ENCODE measurements around the gene ANTXRL. TPM values are rescaled to one million over a fixed set of nuclear protein-coding genes. Genes with fewer than 3 reads are reported as not detected.
"Not testable (repeated sequence)": the region's sequence is repeated elsewhere in the genome, so short reads cannot be mapped to it uniquely, and the experiment has no call there.

Gene ANTXRL
- total RNA-seq, 1 experiment from 2014 or later, result not detected

DNA sequence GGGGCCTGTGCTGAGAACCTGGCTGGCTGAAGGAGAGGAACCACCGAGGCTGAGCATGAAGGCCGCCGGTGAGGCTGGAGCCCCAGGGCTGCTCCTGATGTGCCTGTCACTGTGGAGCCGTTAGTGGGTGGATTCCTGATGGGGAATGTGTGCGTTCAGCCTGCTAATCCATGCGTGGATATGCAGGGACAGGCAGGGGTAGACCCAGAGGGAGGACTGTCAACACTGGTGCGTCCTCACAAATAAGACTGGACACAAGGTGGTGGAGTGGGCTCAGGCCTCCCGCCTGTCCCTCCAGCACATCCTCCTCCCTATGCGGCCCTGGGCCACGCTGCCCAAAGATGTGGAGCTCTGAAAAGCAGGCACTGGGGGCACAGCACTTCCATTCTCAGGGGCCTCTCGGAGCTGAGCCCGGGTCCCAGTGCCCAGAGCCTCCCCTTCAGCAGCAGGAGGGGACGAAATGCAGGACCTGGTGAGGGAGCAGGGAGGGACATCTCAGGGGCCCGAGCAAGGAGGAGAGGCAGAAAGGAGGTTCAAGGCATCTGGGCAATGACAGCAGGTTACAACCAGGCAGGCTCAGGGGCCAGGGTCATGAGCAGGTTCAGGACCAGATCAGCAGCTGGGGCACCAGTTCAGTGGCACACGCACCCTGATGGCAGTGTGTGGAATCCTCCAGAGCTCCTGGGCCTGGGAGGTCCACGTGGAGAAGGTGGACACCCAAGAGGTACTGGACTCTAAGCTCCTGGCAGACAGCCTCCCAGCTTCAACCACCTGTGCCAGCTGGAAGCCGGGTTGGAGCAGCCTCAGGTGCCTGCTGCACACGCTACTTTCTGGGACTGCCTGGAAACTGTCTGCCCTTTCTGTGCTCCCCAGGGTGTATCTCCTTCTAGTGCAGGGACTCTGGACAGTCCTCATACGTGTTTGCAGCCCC, 33.5 kb upstream of the ANTXRL start:
- ChIA-PET CTCF (no interaction called here), POLR2A (ENCODE audit: unreplicated experiment) (no interaction called here)
- Histone ChIP-seq H4K20me1 (ENCODE audit: low read length) (no peaks in the 10 kb centered on the region), H3K27me3 (ENCODE audit: low read length) (no peaks in the 10 kb centered on the region), H3K27ac (ENCODE audit: low read length) (no peak overlapping the region), H3K9me2 (replicated peaks; ENCODE audit: low read length) (no peaks in the 10 kb centered on the region), H3K79me2 (ENCODE audit: low read length) (no peaks in the 10 kb centered on the region), H3K4me1 (ENCODE audit: insufficient read depth, low read length) (no peaks in the 10 kb centered on the region), H2AFZ (ENCODE audit: low read length) (no peak overlapping the region), H3K4me3 (ENCODE audit: low read length) (no peak overlapping the region), H3K9ac (ENCODE audit: low read length) (no peak overlapping the region), H3K9me3 (ENCODE audit: low read length) (no peaks in the 10 kb centered on the region), H3F3A (ENCODE audit: low read length, unreplicated experiment) (no peaks in the 10 kb centered on the region), H3K4me2 (ENCODE audit: low read length) (no peak overlapping the region), H3K36me3 (ENCODE audit: low read depth, low read length) (no peaks in the 10 kb centered on the region)
- intact Hi-C loops (cut with micrococcal nuclease), result no loop called here
- DNase-seq (no peak), ATAC-seq (no peak)
- no TSS peak for BruUV-seq (replicated peaks)
- TF ChIP-seq EZH2phosphoT487 (IDR thresholded peaks at IDR 0.05; ENCODE audit: borderline replicate concordance, low read length) (no peak), EZH2 (IDR thresholded peaks at IDR 0.05; ENCODE audit: low read length, unreplicated experiment) (no peak)
- TF ChIP-seq, protein P1, sequence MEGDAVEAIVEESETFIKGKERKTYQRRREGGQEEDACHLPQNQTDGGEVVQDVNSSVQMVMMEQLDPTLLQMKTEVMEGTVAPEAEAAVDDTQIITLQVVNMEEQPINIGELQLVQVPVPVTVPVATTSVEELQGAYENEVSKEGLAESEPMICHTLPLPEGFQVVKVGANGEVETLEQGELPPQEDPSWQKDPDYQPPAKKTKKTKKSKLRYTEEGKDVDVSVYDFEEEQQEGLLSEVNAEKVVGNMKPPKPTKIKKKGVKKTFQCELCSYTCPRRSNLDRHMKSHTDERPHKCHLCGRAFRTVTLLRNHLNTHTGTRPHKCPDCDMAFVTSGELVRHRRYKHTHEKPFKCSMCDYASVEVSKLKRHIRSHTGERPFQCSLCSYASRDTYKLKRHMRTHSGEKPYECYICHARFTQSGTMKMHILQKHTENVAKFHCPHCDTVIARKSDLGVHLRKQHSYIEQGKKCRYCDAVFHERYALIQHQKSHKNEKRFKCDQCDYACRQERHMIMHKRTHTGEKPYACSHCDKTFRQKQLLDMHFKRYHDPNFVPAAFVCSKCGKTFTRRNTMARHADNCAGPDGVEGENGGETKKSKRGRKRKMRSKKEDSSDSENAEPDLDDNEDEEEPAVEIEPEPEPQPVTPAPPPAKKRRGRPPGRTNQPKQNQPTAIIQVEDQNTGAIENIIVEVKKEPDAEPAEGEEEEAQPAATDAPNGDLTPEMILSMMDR (conservative IDR thresholded peaks at IDR 0.05; ENCODE audit: low read depth, low read length), result no peak

DNA sequence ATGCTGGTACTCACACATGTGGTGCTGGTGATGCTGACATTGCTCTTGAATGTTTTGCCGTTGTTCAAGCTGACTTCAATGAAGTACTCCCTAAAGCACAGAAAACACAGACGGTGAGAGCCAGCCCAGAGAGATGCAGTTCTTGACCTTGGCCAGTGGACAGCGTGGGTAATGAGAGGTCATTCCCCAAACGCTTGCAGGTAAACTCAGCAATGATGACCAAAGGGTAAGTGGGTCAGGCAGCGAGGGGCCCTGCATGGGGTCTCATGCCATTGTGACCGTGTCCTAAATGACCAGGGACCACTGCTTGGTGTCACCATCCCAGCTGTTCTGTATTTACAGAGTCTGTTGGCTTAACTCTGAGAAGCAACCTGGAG, 32.8 kb upstream of the ANTXRL start:
- H3K4me3 ChIP-seq (ENCODE audit: low read length), result no peak overlapping the region
- no peaks in the 10 kb centered on the region for H3K4me1 ChIP-seq (ENCODE audit: insufficient read depth, low read length)
- H2AFZ ChIP-seq (ENCODE audit: low read length), result no peak overlapping the region
- H3K27me3 ChIP-seq (ENCODE audit: low read length), result no peaks in the 10 kb centered on the region
- H4K20me1 ChIP-seq (ENCODE audit: low read length), result no peaks in the 10 kb centered on the region
- ChIA-PET POLR2A (ENCODE audit: unreplicated experiment) (no interaction called here), CTCF (no interaction called here)
- no peak for ATAC-seq
- H3K4me2 ChIP-seq (ENCODE audit: low read length), result no peak overlapping the region
- DNase-seq, result no peak
- no peak overlapping the region for H3K27ac ChIP-seq (ENCODE audit: low read length)
- no TSS peak for BruUV-seq (replicated peaks)
- no peak overlapping the region for H3K9ac ChIP-seq (ENCODE audit: low read length)
- H3K79me2 ChIP-seq (ENCODE audit: low read length), result no peaks in the 10 kb centered on the region
- TF ChIP-seq EZH2phosphoT487 (IDR thresholded peaks at IDR 0.05; ENCODE audit: borderline replicate concordance, low read length) (no peak), EZH2 (IDR thresholded peaks at IDR 0.05; ENCODE audit: low read length, unreplicated experiment) (no peak)
- TF ChIP-seq, protein P1 (conservative IDR thresholded peaks at IDR 0.05; ENCODE audit: low read depth, low read length), result no peak
- no peaks in the 10 kb centered on the region for H3F3A ChIP-seq (ENCODE audit: low read length, unreplicated experiment)
- H3K9me3 ChIP-seq (ENCODE audit: low read length), result no peaks in the 10 kb centered on the region
- no peaks in the 10 kb centered on the region for H3K9me2 ChIP-seq (replicated peaks; ENCODE audit: low read length)
- intact Hi-C loops (cut with micrococcal nuclease), result no loop called here
- H3K36me3 ChIP-seq (ENCODE audit: low read depth, low read length), result no peaks in the 10 kb centered on the region

DNA sequence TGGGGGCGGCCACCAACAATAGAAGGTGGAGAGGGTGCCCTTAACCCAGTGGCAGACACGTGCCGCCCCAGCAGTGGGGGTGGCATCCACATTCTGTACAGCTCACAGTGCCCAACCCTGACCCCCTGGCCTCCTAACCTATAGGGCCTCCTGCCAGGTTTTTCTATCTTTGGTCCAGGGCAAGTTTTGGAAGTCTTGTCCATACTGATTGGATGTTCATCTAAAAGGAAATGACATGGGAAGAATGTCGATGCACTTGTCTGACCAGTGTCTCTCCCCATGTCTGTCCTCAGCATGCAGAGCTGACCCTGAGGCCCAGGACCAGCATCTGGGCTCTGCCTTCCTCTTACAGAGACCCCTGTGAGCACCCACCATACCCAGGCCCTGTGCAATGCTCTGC, 32.3 kb upstream of the ANTXRL start:
- H3K4me3 ChIP-seq (ENCODE audit: low read length), result no peak overlapping the region
- no peaks in the 10 kb centered on the region for H3K79me2 ChIP-seq (ENCODE audit: low read length)
- no peaks in the 10 kb centered on the region for H4K20me1 ChIP-seq (ENCODE audit: low read length)
- DNase-seq, result no peak
- H3K9me3 ChIP-seq (ENCODE audit: low read length), result no peaks in the 10 kb centered on the region
- H3K27ac ChIP-seq (ENCODE audit: low read length), result no peak overlapping the region
- no peaks in the 10 kb centered on the region for H3K9me2 ChIP-seq (replicated peaks; ENCODE audit: low read length)
- no peaks in the 10 kb centered on the region for H3K27me3 ChIP-seq (ENCODE audit: low read length)
- H3K9ac ChIP-seq (ENCODE audit: low read length), result no peak overlapping the region
- no peak for TF ChIP-seq EZH2 (IDR thresholded peaks at IDR 0.05; ENCODE audit: low read length, unreplicated experiment)
- TF ChIP-seq, protein P1 (conservative IDR thresholded peaks at IDR 0.05; ENCODE audit: low read depth, low read length), result no peak
- no peak for TF ChIP-seq EZH2phosphoT487 (IDR thresholded peaks at IDR 0.05; ENCODE audit: borderline replicate concordance, low read length)
- no TSS peak for BruUV-seq (replicated peaks)
- no peak for ATAC-seq
- H3K4me1 ChIP-seq (ENCODE audit: insufficient read depth, low read length), result no peaks in the 10 kb centered on the region
- no peaks in the 10 kb centered on the region for H3K36me3 ChIP-seq (ENCODE audit: low read depth, low read length)
- H3F3A ChIP-seq (ENCODE audit: low read length, unreplicated experiment), result no peaks in the 10 kb centered on the region
- no peak overlapping the region for H3K4me2 ChIP-seq (ENCODE audit: low read length)
- ChIA-PET CTCF (no interaction called here), POLR2A (ENCODE audit: unreplicated experiment) (no interaction called here)
- H2AFZ ChIP-seq (ENCODE audit: low read length), result no peak overlapping the region
- intact Hi-C loops (cut with micrococcal nuclease), result no loop called here

DNA sequence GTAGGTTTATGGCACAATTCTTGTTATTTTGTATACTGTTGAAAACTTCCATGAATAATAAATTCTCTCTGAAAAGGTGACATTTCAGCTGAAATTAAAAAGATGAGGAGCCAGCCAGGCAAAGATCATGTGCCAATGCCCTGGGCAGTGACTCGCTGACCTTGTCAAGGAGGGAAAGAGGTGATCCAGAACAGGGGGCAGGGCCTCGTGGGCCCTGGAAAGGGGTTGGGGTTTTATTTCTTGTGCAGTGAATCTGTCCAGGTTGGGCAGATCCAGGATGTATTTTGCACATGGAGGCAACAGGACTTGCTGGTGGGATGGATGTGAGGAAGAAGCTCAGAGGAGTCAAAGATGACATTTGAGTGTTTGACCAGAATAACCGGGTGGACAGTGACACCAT, 31.6 kb upstream of the ANTXRL start:
- POLR2A ChIA-PET (ENCODE audit: unreplicated experiment); intact Hi-C loops (cut with micrococcal nuclease); H3K4me2 ChIP-seq (ENCODE audit: low read length); H3K9me2 ChIP-seq (replicated peaks; ENCODE audit: low read length); H2AFZ ChIP-seq (ENCODE audit: low read length); ATAC-seq; H4K20me1 ChIP-seq (ENCODE audit: low read length); CTCF ChIA-PET; H3F3A ChIP-seq (ENCODE audit: low read length, unreplicated experiment); H3K9ac ChIP-seq (ENCODE audit: low read length); H3K27ac ChIP-seq (ENCODE audit: low read length); H3K4me1 ChIP-seq (ENCODE audit: insufficient read depth, low read length); H3K4me3 ChIP-seq (ENCODE audit: low read length); H3K27me3 ChIP-seq (ENCODE audit: low read length); BruUV-seq (replicated peaks); DNase-seq; H3K9me3 ChIP-seq (ENCODE audit: low read length); H3K36me3 ChIP-seq (ENCODE audit: low read depth, low read length); H3K79me2 ChIP-seq (ENCODE audit: low read length): not testable (repeated sequence)

Measured in PC-3 (cell line).